ENCODE results near the gene DHRS1.
A peak's percentile ranks its signal among the peaks of the same experiment; 100 is the strongest.

The DHRS1 gene

DNA sequence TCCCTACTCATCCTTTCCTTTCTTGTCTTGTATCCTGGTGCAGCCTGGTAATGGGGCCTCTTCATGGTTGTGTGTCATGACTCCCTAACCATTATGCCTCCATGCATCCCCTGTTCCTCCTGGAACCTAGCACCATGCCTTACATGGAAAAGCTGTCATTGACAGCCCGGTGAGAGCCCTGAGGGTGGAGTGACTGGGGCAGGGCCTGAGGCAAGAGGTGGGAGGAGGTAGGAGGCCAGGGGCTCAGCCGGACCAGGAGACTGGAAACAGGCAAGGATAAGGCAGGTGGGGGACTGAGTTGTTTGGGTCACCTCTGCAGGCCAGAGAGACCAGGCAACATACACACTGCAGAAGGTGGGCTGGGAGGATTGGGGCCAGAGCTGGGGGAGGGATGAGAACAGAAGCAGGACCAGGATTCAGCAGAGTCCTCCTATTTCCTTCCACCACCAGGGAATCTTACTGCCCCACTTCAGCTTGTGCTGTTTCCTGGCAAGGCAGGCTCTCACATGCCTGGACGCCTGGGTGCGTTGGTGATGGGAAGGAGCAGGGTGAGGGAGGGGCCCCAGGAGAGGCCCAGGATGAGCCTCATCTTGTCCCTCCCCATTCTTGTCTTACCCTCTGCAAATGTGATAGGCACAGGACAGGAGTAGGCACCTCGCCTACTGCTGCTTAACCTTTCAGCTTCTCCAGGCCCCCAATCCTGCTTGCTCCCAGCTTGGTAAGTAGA is 10.1 kb upstream of the DHRS1 start, which contains the start of gene LTB4R2:
Gene LTB4R2 (plus strand): TSS at position 603 of the 727 bp plus-strand sequence. CDS start 525 bp downstream, outside the sequence.
- no peak for DNase-seq (ENCODE audit: low read depth)

- no peak for DNase-seq (ENCODE audit: low read depth)
Observed at GRCh38 chr14:24308342-24309124, 9.0 kb upstream of the DHRS1 start.

- no peak for DNase-seq (ENCODE audit: low read depth)
Observed at GRCh38 chr14:24307575-24308341, 8.2 kb upstream of the DHRS1 start, which contains the start of gene CIDEB. Gene CIDEB (minus strand): TSS chr14:24307977. CDS start chr14:24307858, 119 bp downstream.

DNA sequence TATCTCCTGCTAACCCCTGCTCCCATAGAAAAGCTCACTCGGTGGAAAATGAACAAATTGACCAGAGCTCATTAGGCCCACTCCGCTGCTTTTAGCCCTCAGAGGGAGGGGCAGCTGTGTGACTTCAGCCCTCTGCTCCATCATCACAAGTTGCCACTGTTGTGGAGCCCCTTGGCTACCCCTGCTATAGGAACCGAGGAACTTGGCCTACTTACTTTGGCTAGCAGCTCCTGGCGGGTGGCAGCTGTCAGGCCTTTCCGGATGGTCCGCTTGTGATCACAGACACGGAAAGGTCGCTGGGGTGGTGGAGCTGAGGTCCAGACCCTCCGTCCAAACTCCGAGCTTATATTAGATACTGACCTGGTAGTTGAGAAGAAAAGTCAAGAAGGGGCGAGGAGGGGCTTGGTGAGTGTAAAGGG is 7.6 kb upstream of the DHRS1 start:
- DNase-seq (ENCODE audit: low read depth) = no peak

GRCh38 chr14:24304019-24304387 is 4.4 kb upstream of the DHRS1 start:
- no peak for DNase-seq (ENCODE audit: low read depth)

DNA sequence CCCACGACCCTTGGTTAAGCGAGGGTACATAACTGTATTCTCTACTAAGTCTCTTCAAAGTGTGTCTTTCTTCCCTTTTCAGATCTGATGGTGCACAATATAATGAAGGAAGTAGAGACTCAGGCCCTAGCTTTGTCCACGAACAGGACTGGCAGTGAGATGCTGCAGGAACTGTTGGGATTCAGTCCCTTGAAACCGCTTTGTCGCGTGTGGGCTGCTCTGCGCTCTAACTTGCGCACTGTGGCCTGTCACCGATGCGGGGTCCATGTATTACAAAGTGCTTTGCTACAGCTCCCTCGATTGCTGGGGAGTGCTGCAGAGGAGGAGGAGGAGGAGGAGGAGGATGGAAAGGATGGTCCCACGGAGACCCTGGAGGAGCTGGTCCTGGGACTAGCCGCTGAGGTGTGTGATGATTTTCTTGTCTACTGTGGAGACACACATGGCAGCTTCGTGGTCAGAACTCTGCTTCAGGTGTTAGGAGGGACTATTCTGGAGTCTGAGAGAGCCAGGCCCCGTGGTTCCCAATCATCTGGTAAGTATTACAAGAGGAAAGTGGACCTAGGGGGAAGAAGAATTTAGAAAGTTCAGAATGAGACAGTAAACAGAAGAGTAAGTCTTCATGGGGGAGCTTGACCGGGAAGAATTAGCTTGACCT is 873 bp upstream of the DHRS1 start:
- no peak for DNase-seq (ENCODE audit: low read depth)

DNA sequence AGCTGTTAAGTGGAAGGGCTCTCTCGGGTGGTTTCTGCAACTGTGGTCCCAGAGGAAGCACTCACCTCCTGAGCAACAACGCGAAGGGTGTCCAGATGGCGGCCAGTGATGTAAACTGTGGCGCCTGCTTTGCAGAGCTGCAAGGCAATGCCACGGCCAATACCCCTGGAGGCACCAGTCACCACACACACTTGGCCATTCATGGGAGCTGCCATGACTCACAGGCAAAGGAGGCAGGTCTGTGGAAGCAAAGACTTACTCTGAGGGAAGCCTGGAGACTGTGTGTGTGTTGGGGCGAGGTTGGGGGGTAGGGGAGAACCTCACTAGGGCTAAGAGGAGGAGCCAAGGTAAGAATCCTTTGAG is 707 bp downstream of the DHRS1 start:
- DNase-seq (ENCODE audit: low read depth) = no peak

DNA sequence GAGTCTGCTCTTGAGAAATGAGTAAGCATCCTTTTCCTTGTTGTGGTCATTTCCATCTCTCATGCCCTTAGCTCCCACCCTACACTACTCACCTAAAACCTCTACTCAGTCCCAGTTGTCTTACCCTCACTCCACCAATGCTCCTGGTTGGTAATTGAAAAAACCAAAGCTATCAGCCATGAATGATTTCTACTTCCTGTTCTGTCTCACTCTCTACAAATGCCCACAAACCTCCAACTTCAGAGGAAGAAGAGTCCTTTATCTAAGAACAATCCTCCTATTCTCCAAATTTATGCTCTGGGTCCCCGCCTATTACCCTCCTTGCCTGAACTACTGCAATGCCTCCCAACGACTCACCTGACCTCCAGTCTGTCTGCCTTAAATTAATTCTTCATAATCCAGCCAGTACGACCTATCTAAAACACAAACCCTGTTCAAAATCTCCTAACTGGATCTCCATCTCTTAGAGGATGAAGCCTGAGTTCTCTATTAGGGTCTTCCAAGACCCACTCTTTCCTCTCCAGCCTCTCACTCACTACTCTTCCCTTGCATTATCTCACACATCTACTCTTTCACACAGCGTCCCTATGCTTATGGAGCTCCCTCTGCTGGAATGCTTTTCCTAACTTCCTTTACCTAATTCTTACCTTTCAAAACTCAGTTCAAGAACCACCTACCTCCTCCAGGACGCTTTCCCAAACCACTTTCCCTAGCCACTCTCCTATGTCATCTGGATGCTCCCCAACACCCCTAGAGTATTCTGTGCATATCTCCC is 2.2 kb downstream of the DHRS1 start:
- DNase-seq (ENCODE audit: low read depth) = no peak

DNA sequence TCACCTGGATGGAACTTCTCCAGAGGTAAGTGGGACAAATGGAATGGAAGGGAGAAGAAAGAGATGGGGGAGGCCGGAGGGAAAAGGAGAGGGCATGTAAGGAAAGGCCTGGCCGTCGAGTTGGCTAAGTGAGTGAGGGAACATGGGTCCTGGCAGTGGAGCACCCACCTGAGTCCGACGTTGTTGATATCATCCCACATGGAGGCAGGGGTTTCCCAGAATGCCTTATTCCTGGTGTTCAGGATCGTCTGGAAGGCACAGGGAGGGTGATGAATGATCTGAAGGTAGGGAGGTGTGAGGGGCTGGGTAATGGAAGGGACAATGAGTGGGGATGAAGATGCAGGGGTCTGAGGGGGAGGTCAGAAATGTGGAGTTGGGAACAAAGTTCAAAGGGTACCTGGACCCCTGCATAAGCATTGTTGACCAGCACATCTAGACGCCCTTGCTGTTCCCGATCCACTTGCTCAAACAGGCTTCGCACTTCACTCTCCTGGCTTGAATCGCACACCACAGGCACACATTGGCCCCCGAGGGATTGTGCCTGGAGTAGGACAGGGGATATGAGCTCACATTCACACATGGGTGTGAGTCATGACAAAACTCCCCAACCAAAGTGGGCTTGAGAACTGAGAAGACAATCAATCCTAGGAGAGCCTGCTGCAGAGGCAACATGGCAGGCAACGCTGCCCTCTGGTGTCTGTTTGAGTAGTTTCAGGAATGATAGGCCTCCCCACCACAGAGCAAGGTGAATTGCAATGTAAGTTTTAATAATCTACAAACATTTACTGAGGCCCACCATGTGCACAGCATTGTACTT is 3.0 kb downstream of the DHRS1 start:
- peak; percentile 75 for DNase-seq (ENCODE audit: low read depth)

DNA sequence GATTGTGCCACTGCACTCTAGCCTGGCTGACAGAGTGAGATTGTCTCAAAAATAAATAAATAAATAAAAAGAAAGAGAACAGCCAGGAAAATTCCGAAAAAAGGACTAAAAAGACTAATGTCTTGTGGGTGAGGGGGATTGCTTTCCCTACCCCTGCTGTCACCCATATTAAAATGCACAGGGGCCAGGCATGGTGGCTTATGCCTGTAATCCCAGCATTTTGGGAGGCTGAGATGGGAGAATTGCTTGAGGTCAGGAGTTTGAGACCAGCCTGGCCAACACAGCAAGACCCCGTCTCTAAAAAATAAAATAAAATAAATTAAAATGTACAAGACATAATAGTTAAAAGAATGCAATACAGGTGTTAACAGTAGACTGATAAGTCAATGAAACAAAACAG is 6.1 kb downstream of the DHRS1 start:
- no peak for DNase-seq (ENCODE audit: low read depth)

DNA sequence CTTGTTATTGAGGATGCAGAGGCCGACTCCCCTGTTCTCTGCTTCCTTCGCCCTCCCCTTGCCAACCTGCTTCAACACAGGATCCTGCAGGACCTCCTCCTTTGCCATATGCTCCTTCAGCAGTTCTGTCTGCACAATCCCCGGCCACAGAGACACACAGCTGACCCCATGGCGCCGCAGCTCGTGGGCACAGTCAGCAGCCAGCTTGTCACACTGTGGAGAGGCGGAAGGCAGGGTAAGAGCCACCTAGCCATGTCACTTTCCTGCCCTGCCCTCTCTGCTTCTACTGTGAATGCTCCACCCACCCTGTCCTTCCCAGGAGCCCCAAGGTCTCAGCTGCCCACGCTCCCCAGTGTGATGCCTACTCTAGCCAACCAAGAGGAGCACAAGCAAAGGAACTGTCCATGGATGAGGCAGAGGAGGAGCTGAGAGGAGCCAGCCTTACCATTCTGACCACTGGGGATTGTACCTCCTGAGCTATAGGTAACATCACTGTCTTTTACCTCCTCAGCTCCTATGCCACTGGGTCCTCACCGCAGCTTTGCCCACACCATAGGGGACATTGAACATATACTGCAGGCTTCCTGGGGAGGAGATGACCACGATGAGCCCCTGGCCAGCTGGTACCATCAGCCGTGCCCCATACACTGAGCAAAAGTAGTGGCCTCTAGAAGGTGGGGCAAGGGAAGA is 7.3 kb downstream of the DHRS1 start:
- DNase-seq (ENCODE audit: low read depth) = no peak

DNA sequence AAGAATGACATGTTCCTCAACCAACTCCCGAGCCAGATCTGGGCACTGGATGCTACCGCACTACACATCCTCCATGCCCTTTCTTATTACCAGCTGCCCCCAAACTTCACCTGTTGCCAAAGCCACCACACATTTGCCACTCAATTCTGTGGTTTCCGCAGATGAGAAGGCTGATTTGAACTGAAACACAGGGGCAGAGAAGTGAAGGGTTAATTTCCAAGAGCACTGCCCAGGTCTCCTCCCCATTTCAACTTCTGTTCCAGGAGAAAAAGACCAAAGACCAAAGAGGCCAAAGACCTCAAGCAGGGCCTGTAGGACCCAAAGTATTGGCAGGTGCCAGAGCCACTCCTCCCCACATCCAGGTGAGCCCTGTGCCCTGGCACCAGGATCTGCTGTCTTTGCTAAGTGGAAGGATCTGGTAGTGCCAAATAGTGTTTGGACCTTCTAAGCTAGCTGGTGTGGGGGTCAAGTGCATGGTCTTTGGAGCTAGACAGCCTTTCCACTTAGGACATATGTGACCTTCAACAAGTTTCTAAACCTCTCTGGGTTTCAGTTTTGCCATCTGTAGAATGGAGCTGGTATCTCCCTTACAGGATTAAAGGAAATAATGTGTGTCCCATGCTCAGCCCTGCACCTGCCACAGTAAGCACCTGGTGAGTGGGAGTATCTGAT is 8.0 kb downstream of the DHRS1 start:
- DNase-seq (ENCODE audit: low read depth) = no peak

DNA sequence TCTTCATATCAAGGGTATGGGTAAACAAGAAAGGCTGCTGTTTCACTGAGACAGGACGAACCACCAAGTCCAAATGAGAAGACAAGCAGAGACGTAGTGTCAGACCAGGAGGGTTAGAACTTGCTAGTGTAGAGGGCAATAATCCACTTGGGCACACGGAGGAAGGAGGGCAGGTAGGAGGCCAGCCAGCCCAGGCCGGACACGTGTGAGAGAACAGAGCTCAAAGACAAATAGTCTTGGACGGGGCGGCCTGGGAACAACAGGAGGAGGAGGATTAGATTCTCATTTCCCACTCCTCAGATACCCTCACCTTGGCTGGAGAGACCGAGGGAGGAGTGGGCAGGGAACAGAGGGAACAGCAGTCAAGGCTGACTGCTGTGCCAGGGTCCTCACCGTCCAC is 8.8 kb downstream of the DHRS1 start:
- no peak for DNase-seq (ENCODE audit: low read depth)

DNA sequence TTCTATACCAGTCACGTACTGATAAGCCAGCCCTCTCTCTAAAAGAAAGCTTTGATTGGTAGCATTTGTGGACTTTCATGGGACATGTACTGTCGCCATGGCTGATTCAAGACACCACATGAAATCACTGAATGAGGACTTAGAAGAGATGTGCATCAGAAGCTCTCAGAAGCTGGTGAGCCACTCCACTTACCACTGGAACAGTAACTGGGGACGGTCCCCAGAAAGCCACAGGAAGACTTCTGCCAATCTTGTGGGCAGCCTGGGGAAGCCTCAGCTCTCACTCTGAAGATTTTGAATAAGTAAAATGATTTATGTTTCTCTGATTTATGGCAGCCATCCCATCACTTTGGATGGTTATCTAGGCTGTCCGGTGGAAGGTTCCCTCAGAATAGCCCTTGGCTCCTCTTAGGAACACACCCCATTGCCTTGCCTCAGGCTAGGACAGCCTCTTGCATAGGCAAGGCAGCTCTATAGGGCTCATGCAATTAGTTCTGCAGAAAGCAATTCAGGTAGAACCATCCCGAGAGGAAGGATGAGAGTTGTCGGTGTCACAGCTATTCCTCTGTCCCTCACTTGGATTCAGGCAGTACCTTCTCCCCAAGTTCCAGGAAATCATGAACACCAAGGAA is 9.8 kb downstream of the DHRS1 start:
- DNase-seq (ENCODE audit: low read depth) = peak; percentile 56

- no peak for DNase-seq (ENCODE audit: low read depth)
Observed at GRCh38 chr14:24286996-24287395, 12.6 kb downstream of the DHRS1 start.

DNA sequence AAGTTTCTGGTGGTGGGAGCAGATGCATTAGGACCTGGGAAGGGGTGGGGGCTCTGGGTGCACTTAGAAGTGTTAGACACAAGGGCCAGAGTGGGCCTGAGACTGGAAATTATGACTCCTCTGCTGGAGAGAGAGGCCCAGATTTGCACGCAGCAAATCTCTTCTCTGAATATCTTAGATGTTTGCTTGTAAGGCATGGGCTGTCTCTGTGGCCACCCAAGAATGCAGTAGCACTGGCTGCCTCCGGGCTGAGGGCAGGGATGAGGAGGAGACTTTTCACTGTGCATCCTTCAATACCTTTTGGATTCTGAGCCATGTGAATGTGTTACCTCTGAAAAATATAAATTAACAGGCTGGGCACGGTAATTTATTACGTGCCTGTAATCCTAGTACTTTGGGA is 14.2 kb downstream of the DHRS1 start:
- DNase-seq (ENCODE audit: low read depth) = no peak

GRCh38 chr14:24284501-24285035 is 15.0 kb downstream of the DHRS1 start:
- DNase-seq (ENCODE audit: low read depth) = no peak

- DNase-seq (ENCODE audit: low read depth) = no peak
Observed at GRCh38 chr14:24283796-24284460, 15.7 kb downstream of the DHRS1 start.

All from activated T-cell treated with anti-CD3 and anti-CD28 coated beads for 24 hours (primary cell).